ENCODE data around the gene NF1.
"Not testable (repeated sequence)": the region's sequence is repeated elsewhere in the genome, so short reads cannot be mapped to it uniquely, and the experiment has no call there.

Gene NF1, protein sequence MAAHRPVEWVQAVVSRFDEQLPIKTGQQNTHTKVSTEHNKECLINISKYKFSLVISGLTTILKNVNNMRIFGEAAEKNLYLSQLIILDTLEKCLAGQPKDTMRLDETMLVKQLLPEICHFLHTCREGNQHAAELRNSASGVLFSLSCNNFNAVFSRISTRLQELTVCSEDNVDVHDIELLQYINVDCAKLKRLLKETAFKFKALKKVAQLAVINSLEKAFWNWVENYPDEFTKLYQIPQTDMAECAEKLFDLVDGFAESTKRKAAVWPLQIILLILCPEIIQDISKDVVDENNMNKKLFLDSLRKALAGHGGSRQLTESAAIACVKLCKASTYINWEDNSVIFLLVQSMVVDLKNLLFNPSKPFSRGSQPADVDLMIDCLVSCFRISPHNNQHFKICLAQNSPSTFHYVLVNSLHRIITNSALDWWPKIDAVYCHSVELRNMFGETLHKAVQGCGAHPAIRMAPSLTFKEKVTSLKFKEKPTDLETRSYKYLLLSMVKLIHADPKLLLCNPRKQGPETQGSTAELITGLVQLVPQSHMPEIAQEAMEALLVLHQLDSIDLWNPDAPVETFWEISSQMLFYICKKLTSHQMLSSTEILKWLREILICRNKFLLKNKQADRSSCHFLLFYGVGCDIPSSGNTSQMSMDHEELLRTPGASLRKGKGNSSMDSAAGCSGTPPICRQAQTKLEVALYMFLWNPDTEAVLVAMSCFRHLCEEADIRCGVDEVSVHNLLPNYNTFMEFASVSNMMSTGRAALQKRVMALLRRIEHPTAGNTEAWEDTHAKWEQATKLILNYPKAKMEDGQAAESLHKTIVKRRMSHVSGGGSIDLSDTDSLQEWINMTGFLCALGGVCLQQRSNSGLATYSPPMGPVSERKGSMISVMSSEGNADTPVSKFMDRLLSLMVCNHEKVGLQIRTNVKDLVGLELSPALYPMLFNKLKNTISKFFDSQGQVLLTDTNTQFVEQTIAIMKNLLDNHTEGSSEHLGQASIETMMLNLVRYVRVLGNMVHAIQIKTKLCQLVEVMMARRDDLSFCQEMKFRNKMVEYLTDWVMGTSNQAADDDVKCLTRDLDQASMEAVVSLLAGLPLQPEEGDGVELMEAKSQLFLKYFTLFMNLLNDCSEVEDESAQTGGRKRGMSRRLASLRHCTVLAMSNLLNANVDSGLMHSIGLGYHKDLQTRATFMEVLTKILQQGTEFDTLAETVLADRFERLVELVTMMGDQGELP (N-terminal part only)

DNA sequence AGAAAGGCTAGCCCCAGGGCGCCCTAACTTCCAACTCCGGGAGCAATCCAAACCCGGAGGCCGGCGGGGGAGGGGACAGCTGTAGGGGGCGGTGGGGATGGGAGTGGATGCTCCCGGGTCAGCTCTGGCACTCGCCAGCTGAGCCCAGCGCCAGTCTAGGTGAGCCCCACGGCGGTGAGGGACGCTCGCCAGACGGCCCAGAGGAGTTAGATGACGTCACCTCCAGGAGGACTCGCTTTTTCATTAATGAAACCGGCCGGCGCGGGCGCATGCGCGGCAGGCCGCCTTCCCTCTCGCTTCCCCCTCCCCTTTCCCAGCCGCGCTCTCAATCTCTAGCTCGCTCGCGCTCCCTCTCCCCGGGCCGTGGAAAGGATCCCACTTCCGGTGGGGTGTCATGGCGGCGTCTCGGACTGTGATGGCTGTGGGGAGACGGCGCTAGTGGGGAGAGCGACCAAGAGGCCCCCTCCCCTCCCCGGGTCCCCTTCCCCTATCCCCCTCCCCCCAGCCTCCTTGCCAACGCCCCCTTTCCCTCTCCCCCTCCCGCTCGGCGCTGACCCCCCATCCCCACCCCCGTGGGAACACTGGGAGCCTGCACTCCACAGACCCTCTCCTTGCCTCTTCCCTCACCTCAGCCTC, at the start of gene NF1:
Gene NF1 (plus strand): TSS at position 378 of the 636 bp plus-strand sequence. CDS start 333 bp downstream, outside the sequence.
- peak; percentile 77 to 83 for DNase-seq (ENCODE audit: low read depth in 2 of 2)

DNA sequence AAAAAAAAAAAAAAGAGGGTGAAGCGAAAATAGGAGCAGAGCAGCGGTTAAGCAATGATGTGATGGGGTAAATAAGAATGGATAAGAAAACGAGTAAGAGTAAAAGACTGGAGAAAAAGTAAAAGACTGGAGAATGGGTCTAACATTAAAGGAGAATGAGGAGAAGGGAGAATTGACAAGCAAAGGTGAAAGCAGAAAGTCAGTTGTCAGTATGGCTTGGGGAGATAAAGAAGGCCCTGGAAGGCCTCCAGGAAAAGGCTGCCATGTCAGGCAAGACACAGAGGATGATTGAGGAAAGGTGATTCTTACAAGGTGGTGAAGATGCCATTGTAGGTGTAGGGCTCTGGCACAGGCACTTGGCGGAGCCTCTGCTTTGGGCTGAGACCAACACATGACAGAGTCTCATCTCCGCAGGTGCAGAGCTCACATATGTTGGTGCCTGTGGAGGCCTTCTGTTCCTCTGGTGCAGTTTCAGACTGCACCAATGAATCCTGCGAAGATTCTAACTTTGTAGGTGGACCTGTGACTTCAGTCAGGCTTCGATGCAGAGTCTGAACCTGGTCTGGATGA, 47.8 kb upstream of the NF1 start:
- DNase-seq (ENCODE audit: low read depth in 2 of 2) = not testable (repeated sequence)

DNA sequence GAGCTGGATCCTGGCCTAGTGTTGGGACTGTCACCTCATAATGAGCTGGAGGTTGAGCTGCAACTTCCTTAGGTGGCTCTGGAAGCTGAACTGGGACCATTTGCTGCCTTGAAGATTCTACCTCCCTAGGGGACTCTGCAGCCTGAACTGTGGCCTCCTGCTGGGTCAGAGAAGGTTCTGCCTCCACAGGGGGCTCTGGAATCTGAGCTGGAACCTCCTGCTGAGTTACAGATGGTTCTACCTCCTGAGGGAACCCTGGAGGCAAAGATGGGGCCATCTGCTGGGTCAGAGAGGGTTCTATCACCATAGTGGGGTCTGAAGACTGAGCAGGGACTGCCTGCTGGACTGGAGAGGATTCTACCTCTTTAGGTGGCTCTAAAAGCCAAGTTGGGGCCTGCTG, 46.6 kb upstream of the NF1 start:
- DNase-seq (ENCODE audit: low read depth in 2 of 2) = no peak

DNA sequence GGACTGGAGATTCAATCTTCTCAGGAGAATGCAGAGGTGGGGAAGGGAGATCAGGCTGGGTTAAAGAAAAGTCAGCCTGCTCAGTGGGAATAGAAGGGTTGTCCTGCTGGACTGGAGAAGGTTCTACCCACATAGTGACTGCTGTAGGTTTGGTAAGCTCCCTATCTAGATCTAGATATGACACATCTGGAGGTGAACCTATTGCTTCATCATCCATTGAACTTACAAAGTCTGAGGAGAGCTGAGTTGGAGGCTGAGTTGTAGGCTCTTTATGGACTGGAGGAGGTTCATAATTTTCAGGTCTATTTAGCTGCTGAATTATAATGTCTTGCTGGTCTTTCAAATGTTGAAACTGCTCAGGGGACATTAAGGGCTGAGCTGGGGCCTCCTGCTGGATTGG, 46.0 kb upstream of the NF1 start:
- DNase-seq (ENCODE audit: low read depth in 2 of 2) = no peak

DNA sequence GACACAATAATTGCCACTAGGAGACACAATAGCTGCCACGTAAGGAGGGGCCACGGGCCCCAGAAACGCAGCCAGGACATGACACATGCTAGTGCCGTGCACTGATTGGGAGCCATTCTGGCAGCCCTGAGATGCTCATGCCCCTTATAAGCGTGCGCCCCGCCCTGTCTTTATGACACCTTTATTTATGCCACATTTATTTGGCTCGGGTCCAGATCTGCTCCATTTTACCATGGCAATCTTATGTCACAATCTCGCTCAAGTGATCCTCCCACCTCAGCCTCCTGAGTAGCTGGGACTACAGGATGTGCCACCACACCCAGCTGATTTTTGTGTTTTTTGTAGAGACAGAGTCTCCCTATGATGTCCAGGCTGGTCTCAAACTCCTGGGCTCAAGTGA, 43.8 kb upstream of the NF1 start:
- DNase-seq (ENCODE audit: low read depth in 2 of 2) = no peak

DNA sequence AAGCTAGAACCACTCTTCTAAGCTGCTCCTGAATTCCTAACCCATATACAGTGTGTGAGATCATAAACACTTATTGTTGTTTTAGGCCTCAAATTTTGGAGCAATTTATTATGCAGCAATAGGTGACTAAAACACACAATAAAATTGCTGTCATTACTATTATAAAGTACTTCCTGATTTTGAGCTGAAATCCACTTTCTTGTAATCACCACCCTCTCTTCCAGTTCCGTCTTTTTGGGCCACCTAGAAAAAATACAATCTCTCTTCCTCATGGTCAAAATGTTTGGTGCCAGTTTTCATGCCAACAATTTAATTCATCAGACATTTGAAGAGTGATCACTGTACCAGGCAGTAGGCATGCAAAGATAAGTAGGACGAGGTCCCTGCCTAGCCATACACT, 43.3 kb upstream of the NF1 start:
- no peak for DNase-seq (ENCODE audit: low read depth in 2 of 2)

DNA sequence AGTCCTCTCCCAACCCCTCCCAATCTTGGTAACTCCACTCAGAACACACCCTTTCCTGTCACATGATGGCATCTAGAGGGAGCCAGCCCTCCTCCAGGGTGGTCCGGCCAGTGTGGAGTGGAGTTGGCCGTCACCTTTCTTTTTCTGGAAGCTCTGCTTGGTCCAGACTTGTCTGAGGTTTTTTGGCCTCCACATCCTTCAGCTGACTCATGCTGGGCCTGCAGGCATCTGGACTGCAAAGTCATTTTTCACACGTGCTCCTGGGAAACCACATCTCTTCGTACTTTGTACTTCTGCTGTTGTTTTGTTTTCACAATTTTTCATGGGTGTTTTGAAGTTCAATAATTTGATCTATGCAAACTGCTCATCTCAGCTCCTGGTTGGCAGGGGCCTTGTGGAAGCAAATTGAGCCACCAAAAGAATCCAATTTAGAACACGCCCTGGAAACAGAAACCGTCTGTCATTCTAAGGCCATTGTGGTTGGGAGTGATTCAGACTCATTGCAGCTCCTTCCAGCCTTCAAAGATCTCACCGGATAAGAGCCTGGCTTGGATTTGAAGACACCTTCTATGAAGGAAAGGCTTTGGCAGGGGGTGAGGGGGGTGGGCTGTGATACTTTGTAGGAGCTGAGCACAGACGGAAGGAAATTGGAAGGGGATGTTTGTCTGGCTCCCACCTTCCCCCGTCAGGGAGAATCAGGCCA, 42.4 kb upstream of the NF1 start:
- DNase-seq (ENCODE audit: low read depth in 2 of 2) = no peak

DNA sequence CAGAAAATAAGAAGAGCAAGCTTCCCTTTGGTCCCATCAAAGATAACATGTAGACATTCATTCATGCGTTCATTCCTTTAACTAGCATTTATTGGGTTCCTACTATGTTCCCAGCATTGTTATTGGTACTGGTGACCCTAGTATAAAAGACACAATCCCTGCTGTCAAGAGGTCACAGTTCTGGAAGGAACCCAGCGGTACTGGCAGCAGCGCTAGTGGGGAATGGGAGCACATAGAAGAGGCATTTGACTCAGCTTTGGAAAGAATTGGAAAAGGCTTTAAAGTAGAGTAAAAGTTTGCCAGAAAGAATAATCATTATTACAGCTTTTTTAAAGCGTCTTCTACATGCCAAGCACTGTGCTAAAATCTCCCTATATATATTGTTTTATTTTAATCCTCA, 41.7 kb upstream of the NF1 start:
- DNase-seq (ENCODE audit: low read depth in 2 of 2) = no peak

DNA sequence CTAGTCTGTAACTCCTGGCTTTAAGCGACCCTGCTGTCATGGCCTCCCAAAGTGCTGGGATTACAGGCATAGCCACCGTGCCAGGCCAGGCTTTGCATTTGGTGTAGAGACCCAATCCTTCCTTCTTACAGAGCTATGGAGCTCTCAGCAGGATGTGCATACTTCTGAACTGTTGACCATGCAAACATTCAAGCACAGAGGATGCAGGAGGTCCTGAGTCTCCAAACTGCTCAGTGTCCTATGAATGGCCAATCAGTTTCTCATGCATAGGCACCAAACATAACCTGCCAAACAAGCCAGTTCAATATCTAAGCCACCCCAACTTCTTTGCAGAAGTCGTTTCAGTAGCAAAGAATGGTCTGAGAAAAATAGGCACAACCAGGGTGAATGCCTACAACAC, 40.0 kb upstream of the NF1 start:
- DNase-seq (ENCODE audit: low read depth in 2 of 2) = no peak

DNA sequence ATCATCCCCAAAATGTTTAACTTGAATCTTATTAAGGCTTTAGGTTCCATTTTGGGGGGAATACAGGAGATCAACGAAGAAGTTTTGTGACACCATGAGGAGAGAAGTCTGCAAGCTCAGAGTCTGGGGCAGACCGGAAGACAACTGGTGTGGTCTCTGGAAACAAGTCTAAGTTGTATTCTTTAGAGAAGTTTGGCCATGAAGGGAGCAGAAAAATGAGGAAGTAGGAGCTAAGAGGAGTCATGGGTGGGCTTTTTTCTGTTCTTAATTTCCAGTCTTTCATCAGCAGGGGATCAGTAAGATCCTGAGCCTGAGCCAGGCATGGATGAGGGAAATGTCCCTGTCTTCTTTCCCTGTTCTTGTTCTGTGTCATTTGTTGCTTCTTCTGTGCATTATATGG, 35.8 kb upstream of the NF1 start:
- no peak for DNase-seq (ENCODE audit: low read depth in 2 of 2)

DNA sequence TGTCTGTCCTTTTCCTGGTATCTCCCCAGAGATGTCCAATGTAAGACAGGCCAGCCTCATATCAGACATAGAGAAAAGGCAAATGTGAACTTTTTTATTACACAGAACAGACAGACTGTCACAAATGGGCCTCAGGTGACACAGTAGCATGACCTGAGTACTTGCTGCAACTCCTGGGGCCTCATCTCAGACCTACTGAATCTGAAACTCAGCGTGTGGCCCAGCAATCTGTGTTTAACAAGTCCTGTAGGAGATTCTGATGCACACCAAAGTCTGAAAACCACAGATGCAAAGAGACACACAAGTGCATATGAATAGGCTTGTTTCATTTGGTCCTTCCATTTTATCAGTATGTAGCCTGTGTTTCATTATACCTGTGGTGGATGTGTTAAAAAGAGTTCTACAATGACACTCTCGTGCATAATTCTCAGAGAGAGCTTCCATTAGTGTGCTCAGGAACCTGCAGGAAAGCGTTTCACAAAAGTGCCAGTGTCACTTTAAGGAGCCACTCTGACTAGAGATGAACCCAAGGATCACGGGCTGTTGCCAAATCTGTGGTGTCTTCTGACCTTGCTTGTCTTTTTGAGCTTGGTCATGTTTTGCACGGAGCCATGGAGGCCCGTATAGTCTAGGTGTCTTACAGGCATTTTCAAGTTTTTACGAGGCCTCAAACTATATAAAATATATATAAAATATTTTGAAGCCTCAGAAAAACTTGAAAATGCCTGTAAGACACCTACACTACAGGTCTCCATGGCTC, 33.8 kb upstream of the NF1 start:
- DNase-seq (ENCODE audit: low read depth in 2 of 2) = no peak

DNA sequence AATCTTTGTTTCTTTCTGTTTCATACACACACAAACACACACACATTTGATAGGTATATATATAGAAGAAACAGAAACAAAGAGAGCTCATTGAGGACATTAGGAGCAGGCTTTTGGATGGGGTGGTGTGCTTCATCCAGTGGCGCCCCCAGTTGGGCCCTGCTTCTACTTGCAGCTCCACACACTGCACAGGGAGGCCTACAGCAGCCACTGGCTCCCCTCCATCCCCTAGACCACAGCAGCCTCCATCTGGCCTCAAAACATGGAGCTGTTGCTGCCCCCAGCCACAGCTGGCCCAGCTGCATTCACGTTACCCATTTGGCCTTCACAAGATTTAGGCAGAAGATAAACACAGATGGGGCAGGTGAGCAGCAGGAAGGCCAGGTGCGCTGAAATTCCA, 33.1 kb upstream of the NF1 start:
- no peak for DNase-seq (ENCODE audit: low read depth in 2 of 2)

DNA sequence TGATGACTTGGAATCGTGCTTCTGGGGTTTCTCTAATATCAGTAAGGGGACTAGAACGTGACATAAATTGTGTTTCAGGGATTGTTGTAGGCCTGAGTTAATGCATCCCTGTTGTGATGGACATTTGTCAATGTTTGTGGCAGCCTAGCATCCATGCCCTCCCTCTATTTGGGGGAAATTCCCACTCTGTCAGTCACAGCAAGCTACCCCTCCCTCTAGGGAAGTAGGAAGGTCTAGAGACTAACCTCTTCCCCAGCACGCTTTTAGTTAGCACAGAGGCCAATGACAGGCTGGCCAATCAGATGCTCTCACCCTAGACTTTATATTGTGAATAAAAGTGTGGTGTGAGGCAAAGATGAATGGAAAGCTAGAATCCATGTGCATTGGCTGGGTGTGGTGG, 32.4 kb upstream of the NF1 start:
- no peak for DNase-seq (ENCODE audit: low read depth in 2 of 2)

DNA sequence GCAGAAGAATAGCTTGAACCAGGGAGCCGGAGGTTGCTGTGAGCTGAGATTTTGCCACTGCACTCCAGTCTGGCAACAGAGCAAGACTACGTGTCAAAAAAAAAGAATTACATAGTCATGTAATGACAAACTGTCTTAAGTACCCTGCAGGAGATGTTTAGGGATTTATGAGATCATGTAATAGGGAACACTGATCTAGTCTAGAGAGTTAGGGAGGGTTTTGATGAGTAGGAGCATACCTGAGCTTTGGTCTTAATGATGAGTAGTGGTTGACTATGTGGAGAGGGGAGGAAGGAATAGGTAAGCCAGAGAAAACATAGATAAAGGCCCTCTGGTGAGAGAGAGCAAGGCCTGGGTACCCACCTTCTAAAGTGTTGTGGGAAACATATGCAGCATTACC, 30.1 kb upstream of the NF1 start:
- no peak for DNase-seq (ENCODE audit: low read depth in 2 of 2)

DNA sequence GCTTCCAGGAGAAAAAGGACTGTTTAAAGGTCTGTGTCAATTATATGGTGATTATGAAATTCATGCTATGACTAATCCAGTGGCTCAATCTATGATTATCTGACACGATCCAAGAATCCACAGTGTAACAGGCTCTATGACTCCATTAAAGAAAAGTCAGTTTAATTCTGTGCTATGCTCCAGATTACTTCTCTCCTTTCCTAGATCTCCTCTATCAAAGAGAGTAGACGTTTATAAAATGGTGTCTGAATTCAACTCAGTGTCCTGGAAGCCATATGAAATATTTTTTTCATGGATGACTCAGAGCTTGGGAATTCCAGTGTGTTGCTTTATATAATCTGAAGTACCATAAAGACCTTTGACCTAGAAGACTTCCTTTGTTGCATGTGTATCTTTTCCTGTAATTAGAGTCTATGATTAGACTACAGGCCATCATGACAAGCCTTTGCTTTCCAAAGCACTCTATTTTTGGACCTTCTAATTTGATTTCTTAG, 27.0 kb upstream of the NF1 start:
- no peak for DNase-seq (ENCODE audit: low read depth in 2 of 2)

DNA sequence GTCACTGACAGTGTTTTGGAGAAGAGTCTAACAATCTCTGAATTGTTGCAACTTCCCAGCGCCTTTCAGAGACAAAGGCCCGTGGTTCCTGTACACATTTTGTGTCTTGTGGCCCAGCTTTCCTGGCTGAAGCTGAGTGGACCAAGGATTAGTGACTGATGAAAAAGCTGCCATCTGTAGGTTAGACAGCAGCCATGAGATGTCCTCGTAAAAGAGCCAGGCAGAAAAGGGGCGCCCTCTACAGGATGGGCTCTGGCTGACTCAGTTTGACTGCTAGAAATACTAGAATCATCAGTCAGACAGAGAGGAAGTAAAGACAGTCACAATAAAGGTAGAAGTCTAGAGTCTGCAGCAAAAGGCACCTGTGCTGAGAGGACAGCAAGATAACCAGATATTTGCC, 26.5 kb upstream of the NF1 start:
- DNase-seq (ENCODE audit: low read depth in 2 of 2) = peak; percentile 20 to 46

DNA sequence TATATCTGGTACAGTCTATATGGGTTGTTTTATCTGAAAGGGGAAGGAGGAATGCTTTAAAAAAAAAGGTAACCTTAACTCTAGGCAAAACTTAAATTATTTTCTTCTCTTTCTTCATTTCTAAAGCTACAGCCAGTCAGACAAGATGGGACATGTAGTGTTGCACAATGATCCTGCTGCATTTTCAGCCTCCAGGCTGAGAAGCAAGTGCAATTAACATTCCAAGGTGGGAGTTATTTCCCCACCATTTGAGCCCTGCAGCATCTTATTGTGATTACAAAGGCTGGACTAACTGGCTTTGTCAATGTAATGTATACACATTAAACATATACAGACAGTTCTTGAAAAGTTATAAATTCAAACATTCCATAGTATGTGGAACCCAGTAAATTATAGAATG, 22.6 kb upstream of the NF1 start:
- no peak for DNase-seq (ENCODE audit: low read depth in 2 of 2)

DNA sequence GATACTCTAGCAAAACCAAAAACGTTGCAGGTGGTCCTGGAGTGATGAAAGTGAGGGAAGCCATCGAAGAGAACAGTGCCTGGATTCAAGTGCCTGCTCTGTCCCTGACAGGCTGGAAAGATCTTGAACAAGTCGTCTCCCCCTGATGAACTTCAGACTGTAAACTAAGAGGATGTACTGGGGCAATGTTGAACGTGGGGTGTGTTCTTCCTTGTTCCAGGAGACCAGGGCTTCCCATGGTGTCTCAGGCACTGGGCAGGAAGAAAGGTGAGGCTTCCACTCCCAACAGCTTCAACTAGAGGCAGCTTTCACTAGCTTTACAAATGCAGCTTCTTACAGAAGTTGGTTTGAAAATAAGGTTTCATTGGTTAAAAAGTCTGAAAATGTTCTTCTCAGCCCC, 21.4 kb upstream of the NF1 start:
- DNase-seq (ENCODE audit: low read depth in 2 of 2) = no peak

DNA sequence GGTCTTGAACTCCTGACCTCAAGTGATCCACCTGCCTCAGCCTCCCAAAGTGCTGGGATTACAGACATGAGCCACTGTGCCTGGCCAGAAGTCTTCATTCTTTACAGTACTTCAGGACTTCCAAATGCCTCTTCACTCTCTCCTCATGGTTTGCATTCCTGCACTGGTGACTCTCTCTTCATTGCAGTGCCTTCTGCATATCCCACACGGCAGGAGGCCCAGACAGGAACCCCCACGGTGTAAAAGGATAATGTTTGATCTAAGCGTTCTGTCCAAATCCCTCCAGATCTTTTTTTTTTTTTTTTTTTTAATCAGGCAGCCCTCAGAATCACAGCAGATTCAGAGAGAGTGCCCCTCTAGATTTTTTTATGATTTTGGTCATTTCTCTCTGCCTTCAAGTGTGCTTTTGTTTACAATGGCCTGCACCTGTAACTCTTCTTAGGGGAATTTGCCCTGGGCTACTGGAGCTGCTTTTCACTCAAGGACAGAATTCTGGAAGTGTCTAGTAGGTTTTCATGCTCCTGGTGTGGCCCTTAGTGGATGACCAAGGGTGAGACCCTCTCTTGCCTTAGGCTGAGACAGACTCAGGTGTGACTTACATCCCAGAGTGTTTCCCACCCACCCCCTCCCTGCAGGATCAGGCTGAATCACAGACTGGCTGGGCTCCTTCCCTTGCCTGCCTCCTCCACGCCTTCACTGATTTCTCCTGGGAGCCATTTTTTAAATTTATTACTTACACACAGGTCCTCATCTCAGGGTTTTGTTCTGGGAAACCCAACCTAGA, 19.8 kb upstream of the NF1 start:
- DNase-seq (ENCODE audit: low read depth in 2 of 2) = no peak
